Measurements from ENCODE around the gene ITGAE.
A peak's percentile ranks its signal among the peaks of the same experiment; 100 is the strongest.

The ITGAE gene

GRCh38 chr17:3770466-3770865, 30.5 kb downstream of the ITGAE start:
- peaks cover 2 to 65% (median 46%) of the 10 kb centered on the region in 4 experiments for H3K4me1 ChIP-seq (ENCODE audit: control extremely low read depth in 1 of 4, control insufficient read depth in 4 of 4, insufficient read depth in 4 of 4, low read length in 3 of 4)
- H3K27me3 ChIP-seq (replicated peaks in 2 of 5; ENCODE audit: control insufficient read depth in 4 of 5, insufficient read depth in 5 of 5, low read length in 4 of 5), result no peaks in the 10 kb centered on the region
- ChIA-PET POLR2A (no interaction called here), CTCF (interaction anchor here (1.5 to 4.4 kb wide), 4 partner anchors 12 to 87 kb away, joined by 3 to 18 read pairs (median 6); no protein-coding TSS in a partner anchor)
- peak; percentile 67 to 95 (median 91) for DNase-seq
- peak overlapping the region in 1 of 2 experiments; percentile 44 for H3K27ac ChIP-seq (ENCODE audit: insufficient read depth in 1 of 2, low read depth in 1 of 2, low read length in 2 of 2, poor library complexity in 1 of 2, severe bottlenecking in 2 of 2)
- no peaks in the 10 kb centered on the region for H3K9me3 ChIP-seq (ENCODE audit: control extremely low read depth in 1 of 5, control insufficient read depth in 4 of 5, insufficient read depth in 2 of 5, low read depth in 1 of 5, low read length in 4 of 5)
- no peaks in the 10 kb centered on the region for H3K36me3 ChIP-seq (ENCODE audit: control insufficient read depth in 4 of 4, insufficient read depth in 4 of 4, low read length in 3 of 4)
- peak overlapping the region in 1 of 7 experiments; percentile 25 for H3K4me3 ChIP-seq (ENCODE audit: control insufficient read depth in 1 of 7, extremely low read depth in 1 of 7, insufficient read depth in 4 of 7, low read depth in 2 of 7, low read length in 6 of 7)
- WGBS (ENCODE audit: insufficient coverage), result 1% methylated on average over 5 of the region's 8 CpGs

DNA sequence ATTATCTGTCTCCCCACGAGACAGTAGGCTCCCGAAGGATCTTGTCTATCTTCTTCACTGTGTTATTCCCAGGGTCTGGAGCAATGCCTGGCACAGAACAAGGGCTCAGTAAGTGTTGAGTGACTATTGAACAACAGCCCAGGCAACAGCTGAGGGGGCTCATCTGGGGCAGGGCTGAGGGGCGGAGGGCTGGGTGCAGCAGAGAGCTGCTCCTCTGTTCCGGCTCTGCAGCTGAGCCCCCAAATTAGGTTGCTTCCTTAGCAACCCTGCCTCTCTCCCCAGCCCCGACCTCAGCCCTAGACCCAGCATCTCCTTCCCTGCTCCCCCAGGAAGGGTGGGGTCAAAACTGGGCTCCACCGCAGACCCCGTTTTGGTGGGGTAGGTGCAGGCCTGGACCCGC, 32.2 kb downstream of the ITGAE start:
- WGBS (ENCODE audit: insufficient coverage), result 85% methylated on average over 7 of the region's 8 CpGs

DNA sequence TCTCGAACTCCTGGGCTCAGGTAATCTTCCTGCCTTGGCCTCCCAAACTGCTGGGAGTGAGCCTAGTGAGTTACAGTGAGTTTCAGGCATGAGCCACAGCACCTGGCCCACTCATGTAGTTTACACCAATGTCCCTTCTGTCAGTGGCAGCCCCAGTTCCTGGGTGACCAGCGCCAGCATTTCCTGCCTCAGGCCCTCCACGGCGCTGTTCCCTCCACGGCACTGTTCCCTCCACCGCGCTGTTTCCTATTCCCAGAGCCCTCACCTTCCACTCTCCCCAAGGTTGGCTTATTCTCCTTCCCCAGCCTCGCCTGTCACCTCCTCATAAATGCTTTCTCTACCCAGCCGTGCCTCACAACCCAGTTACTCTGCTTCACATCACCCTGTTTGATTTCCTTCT, 32.6 kb downstream of the ITGAE start:
- Histone ChIP-seq H3K4me3 (ENCODE audit: control insufficient read depth in 1 of 7, extremely low read depth in 1 of 7, insufficient read depth in 4 of 7, low read depth in 2 of 7, low read length in 6 of 7) (no peak overlapping the region), H3K27me3 (replicated peaks in 2 of 5; ENCODE audit: control insufficient read depth in 4 of 5, insufficient read depth in 5 of 5, low read length in 4 of 5) (no peaks in the 10 kb centered on the region), H3K27ac (ENCODE audit: insufficient read depth in 1 of 2, low read depth in 1 of 2, low read length in 2 of 2, poor library complexity in 1 of 2, severe bottlenecking in 2 of 2) (no peak overlapping the region), H3K36me3 (ENCODE audit: control insufficient read depth in 4 of 4, insufficient read depth in 4 of 4, low read length in 3 of 4) (no peaks in the 10 kb centered on the region), H3K9me3 (ENCODE audit: control extremely low read depth in 1 of 5, control insufficient read depth in 4 of 5, insufficient read depth in 2 of 5, low read depth in 1 of 5, low read length in 4 of 5) (no peaks in the 10 kb centered on the region), H3K4me1 (ENCODE audit: control extremely low read depth in 1 of 4, control insufficient read depth in 4 of 4, insufficient read depth in 4 of 4, low read length in 3 of 4) (peaks cover 2 to 83% (median 57%) of the 10 kb centered on the region in 4 experiments)
- 92% methylated on average over 8 of the region's 9 CpGs for WGBS (ENCODE audit: insufficient coverage)
- DNase-seq, result no peak
- ChIA-PET POLR2A (no interaction called here), CTCF (interaction anchor here (1.3 to 5.1 kb wide), 3 partner anchors 30 to 62 kb away, joined by 3 to 37 read pairs (median 6); no protein-coding TSS in a partner anchor)

More for the DNA sequence above, 32.2 kb downstream of the ITGAE start:
- peaks cover 2 to 79% (median 54%) of the 10 kb centered on the region in 4 experiments for H3K4me1 ChIP-seq (ENCODE audit: control extremely low read depth in 1 of 4, control insufficient read depth in 4 of 4, insufficient read depth in 4 of 4, low read length in 3 of 4)
- no peak overlapping the region for H3K4me3 ChIP-seq (ENCODE audit: control insufficient read depth in 1 of 7, extremely low read depth in 1 of 7, insufficient read depth in 4 of 7, low read depth in 2 of 7, low read length in 6 of 7)
- ChIA-PET POLR2A (no interaction called here), CTCF (interaction anchor here (0.5 to 1.7 kb wide), 6 partner anchors 12 to 242 kb away, joined by 3 to 8 read pairs (median 3); no protein-coding TSS in a partner anchor)
- H3K27ac ChIP-seq (ENCODE audit: insufficient read depth in 1 of 2, low read depth in 1 of 2, low read length in 2 of 2, poor library complexity in 1 of 2, severe bottlenecking in 2 of 2), result no peak overlapping the region
- no peaks in the 10 kb centered on the region for H3K27me3 ChIP-seq (replicated peaks in 2 of 5; ENCODE audit: control insufficient read depth in 4 of 5, insufficient read depth in 5 of 5, low read length in 4 of 5)
- DNase-seq, result no peak
- no peaks in the 10 kb centered on the region for H3K9me3 ChIP-seq (ENCODE audit: control extremely low read depth in 1 of 5, control insufficient read depth in 4 of 5, insufficient read depth in 2 of 5, low read depth in 1 of 5, low read length in 4 of 5)
- H3K36me3 ChIP-seq (ENCODE audit: control insufficient read depth in 4 of 4, insufficient read depth in 4 of 4, low read length in 3 of 4), result no peaks in the 10 kb centered on the region

GRCh38 chr17:3766779-3767178, 34.2 kb downstream of the ITGAE start:
- Histone ChIP-seq H3K9me3 (ENCODE audit: control extremely low read depth in 1 of 5, control insufficient read depth in 4 of 5, insufficient read depth in 2 of 5, low read depth in 1 of 5, low read length in 4 of 5) (no peaks in the 10 kb centered on the region), H3K36me3 (ENCODE audit: control insufficient read depth in 4 of 4, insufficient read depth in 4 of 4, low read length in 3 of 4) (no peaks in the 10 kb centered on the region), H3K4me3 (ENCODE audit: control insufficient read depth in 1 of 7, extremely low read depth in 1 of 7, insufficient read depth in 4 of 7, low read depth in 2 of 7, low read length in 6 of 7) (no peak overlapping the region), H3K27ac (ENCODE audit: insufficient read depth in 1 of 2, low read depth in 1 of 2, low read length in 2 of 2, poor library complexity in 1 of 2, severe bottlenecking in 2 of 2) (no peak overlapping the region), H3K4me1 (ENCODE audit: control extremely low read depth in 1 of 4, control insufficient read depth in 4 of 4, insufficient read depth in 4 of 4, low read length in 3 of 4) (peaks cover 2 to 75% (median 53%) of the 10 kb centered on the region in 4 experiments), H3K27me3 (replicated peaks in 2 of 5; ENCODE audit: control insufficient read depth in 4 of 5, insufficient read depth in 5 of 5, low read length in 4 of 5) (no peaks in the 10 kb centered on the region)
- ChIA-PET CTCF (interaction anchor here (0.6 to 5.1 kb wide), 3 partner anchors 15 to 44 kb away, joined by 3 to 37 read pairs (median 3); no protein-coding TSS in a partner anchor), POLR2A (interaction anchor here (1.0 kb wide), 1 partner anchor 12 kb away, joined by 3 read pairs; no protein-coding TSS in a partner anchor)
- DNase-seq, result peak in 1 of 3 donors; percentile 35
- WGBS (ENCODE audit: insufficient coverage), result 65% methylated on average over 5 of the region's 8 CpGs

GRCh38 chr17:3765981-3766380, 35.0 kb downstream of the ITGAE start:
- Histone ChIP-seq H3K27ac (ENCODE audit: insufficient read depth in 1 of 2, low read depth in 1 of 2, low read length in 2 of 2, poor library complexity in 1 of 2, severe bottlenecking in 2 of 2) (peak overlapping the region; percentile 64 to 86), H3K4me1 (ENCODE audit: control extremely low read depth in 1 of 4, control insufficient read depth in 4 of 4, insufficient read depth in 4 of 4, low read length in 3 of 4) (peaks cover 2 to 67% (median 46%) of the 10 kb centered on the region in 4 experiments), H3K4me3 (ENCODE audit: control insufficient read depth in 1 of 7, extremely low read depth in 1 of 7, insufficient read depth in 4 of 7, low read depth in 2 of 7, low read length in 6 of 7) (peak overlapping the region in 3 of 7 experiments; percentile 16 to 40 (median 20)), H3K9me3 (ENCODE audit: control extremely low read depth in 1 of 5, control insufficient read depth in 4 of 5, insufficient read depth in 2 of 5, low read depth in 1 of 5, low read length in 4 of 5) (no peaks in the 10 kb centered on the region), H3K27me3 (replicated peaks in 2 of 5; ENCODE audit: control insufficient read depth in 4 of 5, insufficient read depth in 5 of 5, low read length in 4 of 5) (no peaks in the 10 kb centered on the region), H3K36me3 (ENCODE audit: control insufficient read depth in 4 of 4, insufficient read depth in 4 of 4, low read length in 3 of 4) (no peaks in the 10 kb centered on the region)
- DNase-seq, result no peak
- WGBS (ENCODE audit: insufficient coverage), result 90% methylated on average over 9 of the region's 9 CpGs
- POLR2A ChIA-PET, result interaction anchor here (1.0 kb wide), 1 partner anchor 11 kb away, joined by 3 read pairs; no protein-coding TSS in a partner anchor
- CTCF ChIA-PET, result interaction anchor here (0.6 to 5.1 kb wide), 3 partner anchors 14 to 62 kb away, joined by 3 to 37 read pairs (median 15); no protein-coding TSS in a partner anchor

DNA sequence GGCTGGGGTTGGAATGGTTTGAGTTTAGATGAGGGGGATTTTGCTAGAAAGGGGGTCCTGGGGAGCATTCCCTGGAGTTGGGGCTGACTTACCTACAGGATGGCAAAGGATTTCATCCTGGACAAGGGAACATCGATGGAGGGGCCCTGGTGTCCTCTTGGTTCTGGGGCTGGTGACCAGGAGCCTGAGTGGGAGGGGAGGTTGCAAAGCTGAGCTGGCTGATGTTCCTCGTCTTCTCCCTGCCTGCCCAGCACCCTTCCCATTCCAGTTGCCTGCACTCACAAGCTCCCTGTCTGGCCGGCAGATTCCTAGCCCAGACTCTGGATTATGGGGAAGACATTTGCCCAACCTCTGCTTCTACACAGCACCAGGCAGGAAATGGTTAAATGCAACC, 37.2 kb downstream of the ITGAE start:
- POLR2A ChIA-PET, result no interaction called here
- peaks cover 0 to 47% (median 28%) of the 10 kb centered on the region in 4 experiments for H3K4me1 ChIP-seq (ENCODE audit: control extremely low read depth in 1 of 4, control insufficient read depth in 4 of 4, insufficient read depth in 4 of 4, low read length in 3 of 4)
- no peak overlapping the region for H3K27ac ChIP-seq (ENCODE audit: insufficient read depth in 1 of 2, low read depth in 1 of 2, low read length in 2 of 2, poor library complexity in 1 of 2, severe bottlenecking in 2 of 2)
- H3K27me3 ChIP-seq (replicated peaks in 2 of 5; ENCODE audit: control insufficient read depth in 4 of 5, insufficient read depth in 5 of 5, low read length in 4 of 5), result no peaks in the 10 kb centered on the region
- no peak for DNase-seq
- no peak overlapping the region for H3K4me3 ChIP-seq (ENCODE audit: control insufficient read depth in 1 of 7, extremely low read depth in 1 of 7, insufficient read depth in 4 of 7, low read depth in 2 of 7, low read length in 6 of 7)
- no peaks in the 10 kb centered on the region for H3K36me3 ChIP-seq (ENCODE audit: control insufficient read depth in 4 of 4, insufficient read depth in 4 of 4, low read length in 3 of 4)
- CTCF ChIA-PET, result interaction anchor here (1.1 to 5.1 kb wide), 4 partner anchors 10 to 64 kb away, joined by 4 to 37 read pairs (median 10); no protein-coding TSS in a partner anchor
- H3K9me3 ChIP-seq (ENCODE audit: control extremely low read depth in 1 of 5, control insufficient read depth in 4 of 5, insufficient read depth in 2 of 5, low read depth in 1 of 5, low read length in 4 of 5), result peaks cover 0 to 9% (median 0%) of the 10 kb centered on the region in 5 experiments
- 90% methylated on average over 3 of the region's 3 CpGs for WGBS (ENCODE audit: insufficient coverage)

Measured in common myeloid progenitor, CD34-positive (primary cell).